Activated naive CD8-positive, alpha-beta T cell treated with anti-CD3 and anti-CD28 coated beads, Interleukin-2, amount 10 ng/mL, durations not matched to agents 7 days and 5 days (primary cell): ENCODE data around the gene POLR1C. TPM values are rescaled to one million over a fixed set of nuclear protein-coding genes. Genes with fewer than 3 reads are reported as not detected.
"Not testable (repeated sequence)": the region's sequence is repeated elsewhere in the genome, so short reads cannot be mapped to it uniquely, and the experiment has no call there.

Experiments
- ATAC-seq: fragments of 150-1000 bp; cut with Tn5 transposase; one replicate; pipeline ENCODE4 v1.10.0; 2021; ENCODE audit warnings: low read depth, moderate library complexity
- POLR2A ChIA-PET: fragments of 350-600 bp; sonication (Branson Sonifier 250); formaldehyde crosslinking; loops from one replicate; lab custom pipeline; 2021; ENCODE audit warnings: antibody characterized with exemption; lab: Charles Lee
- DNase-seq: peaks from one replicate; pipeline ENCODE4 v3.0.0; 2021
- H3K27ac Mint-ChIP-seq: one replicate; pipeline ENCODE4 v1.8.0; 2022; ENCODE audit warnings: mild to moderate bottlenecking, mixed read lengths
- H3K27me3 Mint-ChIP-seq: one replicate; pipeline ENCODE4 v1.8.0; 2022; ENCODE audit warnings: mild to moderate bottlenecking, moderate library complexity, mixed read lengths
- H3K36me3 Mint-ChIP-seq: one replicate; pipeline ENCODE4 v1.8.0; 2021; ENCODE audit warnings: mild to moderate bottlenecking, mixed read lengths
- H3K4me1 Mint-ChIP-seq: one replicate; pipeline ENCODE4 v1.8.0; 2021; ENCODE audit warnings: mixed read lengths
- H3K4me3 Mint-ChIP-seq: one replicate; pipeline ENCODE4 v1.8.0; 2022; ENCODE audit warnings: mild to moderate bottlenecking, moderate library complexity, mixed read lengths
- H3K9me3 Mint-ChIP-seq: one replicate; pipeline ENCODE4 v1.8.0; 2021; ENCODE audit warnings: mixed read lengths
- total RNA-seq, 2 experiments: library from RNA; stranded (reverse); gene quantifications; one replicate each; pipeline ENCODE4 v1.2.3, GENCODE V29; 2021

The POLR1C gene, protein sequence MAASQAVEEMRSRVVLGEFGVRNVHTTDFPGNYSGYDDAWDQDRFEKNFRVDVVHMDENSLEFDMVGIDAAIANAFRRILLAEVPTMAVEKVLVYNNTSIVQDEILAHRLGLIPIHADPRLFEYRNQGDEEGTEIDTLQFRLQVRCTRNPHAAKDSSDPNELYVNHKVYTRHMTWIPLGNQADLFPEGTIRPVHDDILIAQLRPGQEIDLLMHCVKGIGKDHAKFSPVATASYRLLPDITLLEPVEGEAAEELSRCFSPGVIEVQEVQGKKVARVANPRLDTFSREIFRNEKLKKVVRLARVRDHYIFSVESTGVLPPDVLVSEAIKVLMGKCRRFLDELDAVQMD
- 10 to 100 TPM; 28.8 to 29.7 TPM for total RNA-seq

GRCh38 chr6:43516697-43517504 lies at the start of gene POLR1C, which contains the start of gene YIPF3:
Gene POLR1C (plus strand): TSS chr6:43517089. CDS start chr6:43517110, 21 bp downstream.
Gene YIPF3 (minus strand): TSS chr6:43516926. CDS start chr6:43516807, 119 bp downstream.
- Mint-ChIP-seq H3K9me3 (no peaks in the 10 kb centered on the region), H3K4me1 (peaks cover 17% of the 10 kb centered on the region), H3K4me3 (no peak within 1 kb of the TSS), H3K27ac (no peak within 1 kb of the TSS), H3K27me3 (no peaks in the 10 kb centered on the region), H3K36me3 (peaks cover 10% of the 10 kb centered on the region)
- POLR2A ChIA-PET, result interaction anchor here (0.7 to 2.9 kb wide), 8 partner anchors 10 to 735 kb away, joined by 3 to 19 read pairs (median 4); partner anchors contain the start of genes BICRAL, GTPBP2, POLH and XPO5
- DNase-seq (peak; percentile 91), ATAC-seq (peak; percentile 95)

DNA sequence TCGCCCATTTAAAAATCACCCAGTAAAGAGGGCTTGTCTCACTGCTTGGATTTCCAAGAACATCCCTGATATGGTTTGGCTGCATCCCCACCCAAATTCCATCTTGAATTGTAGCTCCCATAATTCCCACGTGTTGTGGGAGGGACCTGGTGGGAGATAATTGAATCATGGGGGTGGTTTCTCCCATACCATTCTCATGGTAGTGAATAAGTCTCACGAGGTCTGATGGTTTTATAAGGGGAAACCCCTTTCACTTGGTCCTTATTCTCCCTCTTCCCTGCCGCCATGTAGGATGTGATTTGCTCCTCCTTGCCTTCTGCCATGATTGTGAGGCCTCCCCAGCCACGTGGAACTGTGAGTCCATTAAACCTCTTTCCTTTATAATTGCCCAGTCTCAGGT lies 49.6 kb upstream of the POLR1C start:
- peaks cover 40% of the 10 kb centered on the region for H3K27me3 Mint-ChIP-seq
- H3K4me1 Mint-ChIP-seq, H3K9me3 Mint-ChIP-seq, H3K27ac Mint-ChIP-seq, POLR2A ChIA-PET, ATAC-seq, H3K4me3 Mint-ChIP-seq, H3K36me3 Mint-ChIP-seq, DNase-seq: not testable (repeated sequence)

GRCh38 chr6:43467752-43468151 lies 49.1 kb upstream of the POLR1C start:
- ATAC-seq (no peak), DNase-seq (no peak)
- no peaks in the 10 kb centered on the region for H3K36me3 Mint-ChIP-seq
- H3K4me1 Mint-ChIP-seq, result no peaks in the 10 kb centered on the region
- H3K9me3 Mint-ChIP-seq, result no peaks in the 10 kb centered on the region
- POLR2A ChIA-PET, result no interaction called here
- H3K27me3 Mint-ChIP-seq, result peaks cover 38% of the 10 kb centered on the region
- no peak overlapping the region for H3K4me3 Mint-ChIP-seq
- no peak overlapping the region for H3K27ac Mint-ChIP-seq

- no peaks in the 10 kb centered on the region for H3K36me3 Mint-ChIP-seq
- no peaks in the 10 kb centered on the region for H3K4me1 Mint-ChIP-seq
- peaks cover 34% of the 10 kb centered on the region for H3K27me3 Mint-ChIP-seq
- no peak overlapping the region for H3K27ac Mint-ChIP-seq
- no peak overlapping the region for H3K4me3 Mint-ChIP-seq
- ATAC-seq, result no peak
- DNase-seq, result no peak
- H3K9me3 Mint-ChIP-seq, result no peaks in the 10 kb centered on the region
- POLR2A ChIA-PET, result no interaction called here
Measured at GRCh38 chr6:43468240-43468639, 48.6 kb upstream of the POLR1C start.

- ATAC-seq (no peak), DNase-seq (no peak)
- Mint-ChIP-seq H3K4me3 (no peak overlapping the region), H3K27ac (no peak overlapping the region), H3K27me3 (peaks cover 28% of the 10 kb centered on the region), H3K36me3 (no peaks in the 10 kb centered on the region), H3K9me3 (no peaks in the 10 kb centered on the region), H3K4me1 (no peaks in the 10 kb centered on the region)
- POLR2A ChIA-PET, result no interaction called here
Measured at GRCh38 chr6:43468748-43469681, 47.9 kb upstream of the POLR1C start.

GRCh38 chr6:43469947-43470346 lies 46.9 kb upstream of the POLR1C start:
- no peak overlapping the region for H3K27ac Mint-ChIP-seq
- H3K36me3 Mint-ChIP-seq, result no peaks in the 10 kb centered on the region
- H3K9me3 Mint-ChIP-seq, result no peaks in the 10 kb centered on the region
- no peak overlapping the region for H3K4me3 Mint-ChIP-seq
- ATAC-seq (no peak), DNase-seq (no peak)
- POLR2A ChIA-PET, result no interaction called here
- peaks cover 22% of the 10 kb centered on the region for H3K27me3 Mint-ChIP-seq
- H3K4me1 Mint-ChIP-seq, result no peaks in the 10 kb centered on the region

DNA sequence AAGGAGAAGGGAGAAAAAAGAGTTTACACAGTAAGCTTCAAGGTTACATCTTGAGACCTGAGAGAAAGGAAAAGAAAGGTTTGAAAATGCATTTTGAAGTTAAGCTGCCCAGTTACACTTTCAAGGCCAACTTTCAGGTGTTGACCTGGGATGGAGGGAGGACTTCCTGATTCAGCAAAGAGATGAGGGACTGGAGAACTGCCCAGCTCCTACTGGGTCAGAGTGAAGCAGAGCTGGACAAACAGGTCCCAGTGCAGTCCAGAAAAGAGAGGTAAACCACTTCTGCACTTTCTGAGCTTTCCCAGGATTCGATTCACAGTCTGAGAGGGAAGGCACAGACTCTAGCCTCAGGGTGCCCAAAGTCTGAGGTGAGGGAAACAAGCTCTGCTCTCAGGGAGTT lies 45.5 kb upstream of the POLR1C start:
- no peaks in the 10 kb centered on the region for H3K9me3 Mint-ChIP-seq
- no peak overlapping the region for H3K27ac Mint-ChIP-seq
- H3K4me1 Mint-ChIP-seq, result no peaks in the 10 kb centered on the region
- H3K36me3 Mint-ChIP-seq, result no peaks in the 10 kb centered on the region
- POLR2A ChIA-PET, result no interaction called here
- peaks cover 19% of the 10 kb centered on the region for H3K27me3 Mint-ChIP-seq
- ATAC-seq (no peak), DNase-seq (no peak)
- H3K4me3 Mint-ChIP-seq, result no peak overlapping the region

GRCh38 chr6:43472515-43472914 lies 44.4 kb upstream of the POLR1C start:
- no peak for ATAC-seq
- Mint-ChIP-seq H3K4me3 (no peak overlapping the region), H3K27me3 (peaks cover 13% of the 10 kb centered on the region), H3K4me1 (peaks cover 6% of the 10 kb centered on the region), H3K27ac (no peak overlapping the region), H3K36me3 (no peaks in the 10 kb centered on the region), H3K9me3 (no peaks in the 10 kb centered on the region)
- no peak for DNase-seq
- POLR2A ChIA-PET, result no interaction called here

- Mint-ChIP-seq H3K27ac (no peak overlapping the region), H3K4me1 (peaks cover 27% of the 10 kb centered on the region), H3K27me3 (peaks cover 8% of the 10 kb centered on the region), H3K9me3 (no peaks in the 10 kb centered on the region), H3K36me3 (no peaks in the 10 kb centered on the region), H3K4me3 (no peak overlapping the region)
- POLR2A ChIA-PET, result interaction anchor here (1.8 kb wide), 1 partner anchor 34 kb away, joined by 3 read pairs; no protein-coding TSS in a partner anchor
- ATAC-seq (no peak), DNase-seq (no peak)
Measured at GRCh38 chr6:43475516-43475915, 41.4 kb upstream of the POLR1C start.

DNA sequence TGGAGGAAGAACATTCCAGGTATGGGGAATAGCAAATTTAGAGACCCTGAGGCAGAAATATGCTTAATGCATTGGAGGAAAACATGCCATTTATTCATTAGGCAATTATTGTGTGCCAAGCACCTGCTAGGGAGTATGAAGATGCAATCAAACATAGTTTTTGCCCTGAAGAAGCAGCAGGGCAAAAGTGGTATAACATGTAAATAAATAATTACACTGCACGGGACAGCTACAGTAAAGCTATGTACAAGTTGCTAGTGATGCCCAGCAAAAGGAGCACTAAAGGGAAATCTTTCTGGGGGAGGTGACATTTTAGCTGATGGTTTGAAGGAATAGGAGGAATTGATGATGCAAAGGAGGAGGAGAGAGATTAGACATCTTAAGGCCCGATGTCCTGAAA lies 40.1 kb upstream of the POLR1C start:
- POLR2A ChIA-PET, result interaction anchor here (0.6 to 1.4 kb wide), 12 partner anchors 11 to 731 kb away, joined by 3 to 12 read pairs (median 3); partner anchors contain the start of genes CUL7, GTPBP2, TBCC and ZNF318
- ATAC-seq (no peak), DNase-seq (no peak)
- H3K27ac Mint-ChIP-seq, result peak overlapping the region; percentile 97
- peaks cover 32% of the 10 kb centered on the region for H3K4me1 Mint-ChIP-seq
- H3K36me3 Mint-ChIP-seq, result no peaks in the 10 kb centered on the region
- no peaks in the 10 kb centered on the region for H3K9me3 Mint-ChIP-seq
- H3K27me3 Mint-ChIP-seq, result peaks cover 5% of the 10 kb centered on the region
- H3K4me3 Mint-ChIP-seq, result peak overlapping the region; percentile 97

GRCh38 chr6:43477235-43478007 lies 39.5 kb upstream of the POLR1C start, which contains the start of gene TJAP1:
Gene TJAP1 (plus strand): TSS chr6:43477570. CDS start chr6:43499002, 21,432 bp downstream.
- peaks cover 2% of the 10 kb centered on the region for H3K27me3 Mint-ChIP-seq
- peak; percentile 99 for DNase-seq
- H3K4me1 Mint-ChIP-seq, result peaks cover 37% of the 10 kb centered on the region
- POLR2A ChIA-PET, result interaction anchor here (0.6 to 1.4 kb wide), 18 partner anchors 8 to 732 kb away, joined by 3 to 12 read pairs (median 3); partner anchors contain the start of genes CUL7, GTPBP2, TBCC and ZNF318
- ATAC-seq, result peak; percentile 100
- H3K36me3 Mint-ChIP-seq, result peaks cover 2% of the 10 kb centered on the region
- H3K27ac Mint-ChIP-seq, result peak within 1 kb of the TSS; percentile 97
- no peaks in the 10 kb centered on the region for H3K9me3 Mint-ChIP-seq
- peak within 1 kb of the TSS; percentile 97 for H3K4me3 Mint-ChIP-seq

- POLR2A ChIA-PET, result interaction anchor here (0.6 to 1.4 kb wide), 11 partner anchors 8 to 295 kb away, joined by 3 to 12 read pairs (median 3); partner anchors contain the start of gene GTPBP2
- Mint-ChIP-seq H3K4me1 (peaks cover 38% of the 10 kb centered on the region), H3K9me3 (no peaks in the 10 kb centered on the region), H3K27me3 (no peaks in the 10 kb centered on the region), H3K36me3 (peaks cover 3% of the 10 kb centered on the region), H3K27ac (peak overlapping the region; percentile 97), H3K4me3 (peak overlapping the region; percentile 97)
- no peak for ATAC-seq
- no peak for DNase-seq
Measured at GRCh38 chr6:43478008-43478372, 38.9 kb upstream of the POLR1C start.
